ENCODE measurements around the gene ZFX.

ZFX gene

GRCh38 chrX:24243188-24243587 lies 93.7 kb downstream of the ZFX start:
- no peaks in the 10 kb centered on the region for H3K27me3 ChIP-seq (ENCODE audit: control insufficient read depth in 1 of 2, insufficient read depth in 2 of 2, low read length in 2 of 2)
- no peak overlapping the region for H3K4me3 ChIP-seq (ENCODE audit: low read depth in 1 of 2, low read length in 2 of 2)
- H3K9me3 ChIP-seq (ENCODE audit: low read length) = no peaks in the 10 kb centered on the region
- no peak overlapping the region for H3K9ac ChIP-seq (ENCODE audit: low read length)
- H3K4me1 ChIP-seq (ENCODE audit: insufficient read depth, low read length) = no peaks in the 10 kb centered on the region
- H3K36me3 ChIP-seq (ENCODE audit: insufficient read depth, low read length) = no peaks in the 10 kb centered on the region
- no peak overlapping the region for H3K27ac ChIP-seq (ENCODE audit: low read depth, low read length)

GRCh38 chrX:24243692-24244091 lies 94.2 kb downstream of the ZFX start:
- no peaks in the 10 kb centered on the region for H3K4me1 ChIP-seq (ENCODE audit: insufficient read depth, low read length)
- no peaks in the 10 kb centered on the region for H3K36me3 ChIP-seq (ENCODE audit: insufficient read depth, low read length)
- no peak overlapping the region for H3K4me3 ChIP-seq (ENCODE audit: low read depth in 1 of 2, low read length in 2 of 2)
- H3K27me3 ChIP-seq (ENCODE audit: control insufficient read depth in 1 of 2, insufficient read depth in 2 of 2, low read length in 2 of 2) = no peaks in the 10 kb centered on the region
- H3K9me3 ChIP-seq (ENCODE audit: low read length) = no peaks in the 10 kb centered on the region
- no peak overlapping the region for H3K27ac ChIP-seq (ENCODE audit: low read depth, low read length)
- H3K9ac ChIP-seq (ENCODE audit: low read length) = no peak overlapping the region

- Histone ChIP-seq H3K4me3 (ENCODE audit: low read depth in 1 of 2, low read length in 2 of 2) (no peak overlapping the region), H3K27ac (ENCODE audit: low read depth, low read length) (no peak overlapping the region), H3K27me3 (ENCODE audit: control insufficient read depth in 1 of 2, insufficient read depth in 2 of 2, low read length in 2 of 2) (no peaks in the 10 kb centered on the region)
Observed at GRCh38 chrX:24245202-24245601, 95.7 kb downstream of the ZFX start.

GRCh38 chrX:24248042-24248441 lies 98.5 kb downstream of the ZFX start:
- Histone ChIP-seq H3K9me3 (ENCODE audit: low read length) (no peaks in the 10 kb centered on the region), H3K36me3 (ENCODE audit: insufficient read depth, low read length) (no peaks in the 10 kb centered on the region), H3K27me3 (ENCODE audit: control insufficient read depth in 1 of 2, insufficient read depth in 2 of 2, low read length in 2 of 2) (peaks cover under 1 to 4% of the 10 kb centered on the region in 2 donors), H3K27ac (ENCODE audit: low read depth, low read length) (no peak overlapping the region), H3K9ac (ENCODE audit: low read length) (no peak overlapping the region), H3K4me3 (ENCODE audit: low read depth in 1 of 2, low read length in 2 of 2) (no peak overlapping the region), H3K4me1 (ENCODE audit: insufficient read depth, low read length) (no peaks in the 10 kb centered on the region)

More at GRCh38 chrX:24245202-24245601, 95.7 kb downstream of the ZFX start:
- Histone ChIP-seq H3K36me3 (ENCODE audit: insufficient read depth, low read length) (no peaks in the 10 kb centered on the region), H3K9ac (ENCODE audit: low read length) (no peak overlapping the region), H3K9me3 (ENCODE audit: low read length) (no peaks in the 10 kb centered on the region), H3K4me1 (ENCODE audit: insufficient read depth, low read length) (no peaks in the 10 kb centered on the region)

- H3K9me3 ChIP-seq (ENCODE audit: low read length) = no peaks in the 10 kb centered on the region
- no peak overlapping the region for H3K9ac ChIP-seq (ENCODE audit: low read length)
- no peak overlapping the region for H3K4me3 ChIP-seq (ENCODE audit: low read depth in 1 of 2, low read length in 2 of 2)
- H3K27me3 ChIP-seq (ENCODE audit: control insufficient read depth in 1 of 2, insufficient read depth in 2 of 2, low read length in 2 of 2) = peaks cover 4% of the 10 kb centered on the region in 2 donors
- H3K36me3 ChIP-seq (ENCODE audit: insufficient read depth, low read length) = no peaks in the 10 kb centered on the region
- H3K4me1 ChIP-seq (ENCODE audit: insufficient read depth, low read length) = no peaks in the 10 kb centered on the region
- H3K27ac ChIP-seq (ENCODE audit: low read depth, low read length) = no peak overlapping the region
Observed at GRCh38 chrX:24253030-24253429, 103.5 kb downstream of the ZFX start.

- H3K36me3 ChIP-seq (ENCODE audit: insufficient read depth, low read length) = no peaks in the 10 kb centered on the region
- no peak overlapping the region for H3K9ac ChIP-seq (ENCODE audit: low read length)
Observed at GRCh38 chrX:24253469-24253868, 103.9 kb downstream of the ZFX start.

GRCh38 chrX:24257011-24257410 lies 107.5 kb downstream of the ZFX start:
- peaks cover 0 to 4% of the 10 kb centered on the region in 2 donors for H3K27me3 ChIP-seq (ENCODE audit: control insufficient read depth in 1 of 2, insufficient read depth in 2 of 2, low read length in 2 of 2)
- no peaks in the 10 kb centered on the region for H3K9me3 ChIP-seq (ENCODE audit: low read length)
- H3K27ac ChIP-seq (ENCODE audit: low read depth, low read length) = no peak overlapping the region
- peaks cover 4% of the 10 kb centered on the region for H3K4me1 ChIP-seq (ENCODE audit: insufficient read depth, low read length)
- no peak overlapping the region for H3K9ac ChIP-seq (ENCODE audit: low read length)
- H3K4me3 ChIP-seq (ENCODE audit: low read depth in 1 of 2, low read length in 2 of 2) = no peak overlapping the region
- no peaks in the 10 kb centered on the region for H3K36me3 ChIP-seq (ENCODE audit: insufficient read depth, low read length)

More at GRCh38 chrX:24253469-24253868, 103.9 kb downstream of the ZFX start:
- Histone ChIP-seq H3K27ac (ENCODE audit: low read depth, low read length) (no peak overlapping the region), H3K9me3 (ENCODE audit: low read length) (no peaks in the 10 kb centered on the region), H3K4me1 (ENCODE audit: insufficient read depth, low read length) (no peaks in the 10 kb centered on the region), H3K4me3 (ENCODE audit: low read depth in 1 of 2, low read length in 2 of 2) (no peak overlapping the region), H3K27me3 (ENCODE audit: control insufficient read depth in 1 of 2, insufficient read depth in 2 of 2, low read length in 2 of 2) (peaks cover 4% of the 10 kb centered on the region in 2 donors)

GRCh38 chrX:24259544-24260240 lies 110.2 kb downstream of the ZFX start:
- Histone ChIP-seq H3K27ac (ENCODE audit: low read depth, low read length) (no peak overlapping the region), H3K9ac (ENCODE audit: low read length) (no peak overlapping the region), H3K27me3 (ENCODE audit: control insufficient read depth in 1 of 2, insufficient read depth in 2 of 2, low read length in 2 of 2) (no peaks in the 10 kb centered on the region), H3K4me1 (ENCODE audit: insufficient read depth, low read length) (peaks cover 4% of the 10 kb centered on the region), H3K4me3 (ENCODE audit: low read depth in 1 of 2, low read length in 2 of 2) (no peak overlapping the region), H3K36me3 (ENCODE audit: insufficient read depth, low read length) (no peaks in the 10 kb centered on the region), H3K9me3 (ENCODE audit: low read length) (no peaks in the 10 kb centered on the region)

GRCh38 chrX:24260842-24261550 lies 111.5 kb downstream of the ZFX start:
- Histone ChIP-seq H3K9me3 (ENCODE audit: low read length) (no peaks in the 10 kb centered on the region), H3K36me3 (ENCODE audit: insufficient read depth, low read length) (no peaks in the 10 kb centered on the region), H3K4me1 (ENCODE audit: insufficient read depth, low read length) (peaks cover 4% of the 10 kb centered on the region), H3K4me3 (ENCODE audit: low read depth in 1 of 2, low read length in 2 of 2) (no peak overlapping the region), H3K9ac (ENCODE audit: low read length) (no peak overlapping the region), H3K27ac (ENCODE audit: low read depth, low read length) (no peak overlapping the region), H3K27me3 (ENCODE audit: control insufficient read depth in 1 of 2, insufficient read depth in 2 of 2, low read length in 2 of 2) (no peaks in the 10 kb centered on the region)

- no peak overlapping the region for H3K4me3 ChIP-seq (ENCODE audit: low read depth in 1 of 2, low read length in 2 of 2)
- H3K36me3 ChIP-seq (ENCODE audit: insufficient read depth, low read length) = no peaks in the 10 kb centered on the region
- H3K9ac ChIP-seq (ENCODE audit: low read length) = no peak overlapping the region
- H3K4me1 ChIP-seq (ENCODE audit: insufficient read depth, low read length) = peaks cover 4% of the 10 kb centered on the region
- H3K27ac ChIP-seq (ENCODE audit: low read depth, low read length) = no peak overlapping the region
- H3K9me3 ChIP-seq (ENCODE audit: low read length) = no peaks in the 10 kb centered on the region
- no peaks in the 10 kb centered on the region for H3K27me3 ChIP-seq (ENCODE audit: control insufficient read depth in 1 of 2, insufficient read depth in 2 of 2, low read length in 2 of 2)
Observed at GRCh38 chrX:24262309-24262708, 112.8 kb downstream of the ZFX start.

- H3K27ac ChIP-seq (ENCODE audit: low read depth, low read length) = no peak overlapping the region
- H3K9ac ChIP-seq (ENCODE audit: low read length) = no peak overlapping the region
- peaks cover 0 to 6% of the 10 kb centered on the region in 2 donors for H3K27me3 ChIP-seq (ENCODE audit: control insufficient read depth in 1 of 2, insufficient read depth in 2 of 2, low read length in 2 of 2)
- H3K36me3 ChIP-seq (ENCODE audit: insufficient read depth, low read length) = no peaks in the 10 kb centered on the region
- no peak overlapping the region for H3K4me3 ChIP-seq (ENCODE audit: low read depth in 1 of 2, low read length in 2 of 2)
- peaks cover 4% of the 10 kb centered on the region for H3K4me1 ChIP-seq (ENCODE audit: insufficient read depth, low read length)
- H3K9me3 ChIP-seq (ENCODE audit: low read length) = no peaks in the 10 kb centered on the region
Observed at GRCh38 chrX:24264383-24264782, 114.9 kb downstream of the ZFX start.

Data from muscle layer of colon (tissue), 2 donors.